DOHH2 (cell line): ENCODE results near the gene KIF1A.
"Not testable (repeated sequence)": the region's sequence is repeated elsewhere in the genome, so short reads cannot be mapped to it uniquely, and the experiment has no call there.

Experiments
- EZH2phosphoT487 ChIP-seq: fragments of 200-600 bp; sonication (generic); IDR thresholded peaks from 2 replicates; pipeline ENCODE4 v1.6.1; 2017; ENCODE audit warnings: borderline replicate concordance, mild to moderate bottlenecking, antibody characterized with exemption, low read length, moderate library complexity, mixed read lengths
- TF ChIP-seq, protein P1 (sequence below): fragments of 200-600 bp; sonication (generic); IDR thresholded peaks from one replicate; pipeline ENCODE4 v1.5.1; 2014; ENCODE audit warnings: antibody characterized with exemption, mild to moderate bottlenecking, low read depth, low read length; ENCODE audit not compliant: poor library complexity, severe bottlenecking

DNA sequence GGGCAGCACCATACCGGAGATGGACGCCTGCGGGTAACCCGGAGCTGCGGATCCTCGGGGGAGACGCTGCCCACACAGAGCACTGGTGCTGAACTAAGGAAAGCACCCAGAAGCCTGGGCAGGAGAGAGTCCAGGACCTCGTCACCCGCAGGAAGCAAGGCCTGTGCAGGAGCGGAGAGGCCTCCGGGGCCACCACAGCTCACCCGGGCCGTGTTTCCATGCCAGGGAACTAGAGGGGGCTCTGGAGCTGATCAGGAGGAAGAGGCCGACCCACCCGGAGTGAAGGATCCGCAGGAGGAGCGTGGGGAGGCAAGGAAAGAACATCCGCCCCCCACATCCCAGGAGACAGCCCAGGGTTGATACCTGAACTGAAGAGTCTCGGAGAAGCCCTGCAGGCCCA, 141.1 kb downstream of the KIF1A start:
- TF ChIP-seq EZH2phosphoT487 = not testable (repeated sequence)
- TF ChIP-seq, protein P1, sequence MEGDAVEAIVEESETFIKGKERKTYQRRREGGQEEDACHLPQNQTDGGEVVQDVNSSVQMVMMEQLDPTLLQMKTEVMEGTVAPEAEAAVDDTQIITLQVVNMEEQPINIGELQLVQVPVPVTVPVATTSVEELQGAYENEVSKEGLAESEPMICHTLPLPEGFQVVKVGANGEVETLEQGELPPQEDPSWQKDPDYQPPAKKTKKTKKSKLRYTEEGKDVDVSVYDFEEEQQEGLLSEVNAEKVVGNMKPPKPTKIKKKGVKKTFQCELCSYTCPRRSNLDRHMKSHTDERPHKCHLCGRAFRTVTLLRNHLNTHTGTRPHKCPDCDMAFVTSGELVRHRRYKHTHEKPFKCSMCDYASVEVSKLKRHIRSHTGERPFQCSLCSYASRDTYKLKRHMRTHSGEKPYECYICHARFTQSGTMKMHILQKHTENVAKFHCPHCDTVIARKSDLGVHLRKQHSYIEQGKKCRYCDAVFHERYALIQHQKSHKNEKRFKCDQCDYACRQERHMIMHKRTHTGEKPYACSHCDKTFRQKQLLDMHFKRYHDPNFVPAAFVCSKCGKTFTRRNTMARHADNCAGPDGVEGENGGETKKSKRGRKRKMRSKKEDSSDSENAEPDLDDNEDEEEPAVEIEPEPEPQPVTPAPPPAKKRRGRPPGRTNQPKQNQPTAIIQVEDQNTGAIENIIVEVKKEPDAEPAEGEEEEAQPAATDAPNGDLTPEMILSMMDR = not testable (repeated sequence)
